Thyroid gland (tissue), 4 donors: ENCODE results near the gene C22orf31. TPM values are rescaled to one million over a fixed set of nuclear protein-coding genes. Genes with fewer than 3 reads are reported as not detected.
"Not testable (repeated sequence)": the region's sequence is repeated elsewhere in the genome, so short reads cannot be mapped to it uniquely, and the experiment has no call there.

Experiments
- DNase-seq, 2 donors: peaks; one replicate each; pipeline ENCODE4 v3.0.0-alpha.2; 2019
- H3K27ac ChIP-seq, 3 donors: fragments of 200-600 bp; sonication (generic); 1 replicate in 2 of 3; 2 replicates in 1 of 3; pipeline ENCODE4 v1.5.1; 2016 to 2019; ENCODE audit warnings: mild to moderate bottlenecking in 1 of 3, moderate library complexity in 1 of 3
- H3K27me3 ChIP-seq: fragments of 200-600 bp; sonication (generic); one replicate; pipeline ENCODE4 v1.5.1; 2019
- H3K36me3 ChIP-seq, 2 donors: fragments of 200-600 bp; sonication (generic); one replicate each; pipeline ENCODE4 v1.5.1; 2016 to 2019
- H3K4me1 ChIP-seq, 2 donors: fragments of 200-600 bp; sonication (generic); one replicate each; pipeline ENCODE4 v1.5.1; 2017 to 2019
- H3K4me3 ChIP-seq, 3 donors: fragments of 200-600 bp; sonication (generic); replicated peaks in 1 of 3; 1 replicate in 2 of 3; 2 replicates in 1 of 3; pipeline ENCODE4 v1.5.1; 2016; ENCODE audit warnings: mild to moderate bottlenecking in 1 of 3
- H3K9me3 ChIP-seq: fragments of 200-600 bp; sonication (generic); one replicate; pipeline ENCODE4 v1.5.1; 2017
- CTCF ChIP-seq, 6 experiments: fragments of 200-600 bp in 3 of 6; fragments of 450-650 bp in 3 of 6; sonication (generic) in 3 of 6; IDR thresholded peaks; one replicate each; pipeline ENCODE4 v1.5.1; 2016 to 2019; ENCODE audit warnings: antibody characterized with exemption in 6 of 6, mild to moderate bottlenecking in 2 of 6, inconsistent platforms in 1 of 6, moderate library complexity in 1 of 6
- POLR2A ChIP-seq, 2 donors: fragments of 450-650 bp; IDR thresholded peaks; one replicate each; pipeline ENCODE4 v1.6.1; 2017; ENCODE audit warnings: antibody characterized with exemption in 2 of 2, mild to moderate bottlenecking in 2 of 2, moderate library complexity in 1 of 2
- WGBS, 2 donors: methylation state at CpG; one replicate each; pipeline ENCODE4 v1.1.5; 2017; 5-methylcytosine and 5-hydroxymethylcytosine counted together
- intact Hi-C: fragments of 100-400 bp; cut with DNase I; formaldehyde crosslinking; loops from one replicate; pipeline ENCODE4 v1.15.1; 2023
- total RNA-seq, 4 donors: library from RNA; depleted of rRNA; stranded (reverse); fragments of >200 nt; gene quantifications; one replicate each; pipeline ENCODE4 v1.2.3, GENCODE V29; 2016

C22orf31 gene
- total RNA-seq, 4 donors from 2014 or later, result not detected

- DNase-seq, result no peak
- H3K36me3 ChIP-seq, result no peaks in the 10 kb centered on the region
- no peak overlapping the region for H3K27ac ChIP-seq
- no peaks in the 10 kb centered on the region for H3K9me3 ChIP-seq
- H3K4me3 ChIP-seq, result no peak overlapping the region
- intact Hi-C loops, result no loop called here
- peaks cover 23 to 25% of the 10 kb centered on the region in 2 donors for H3K4me1 ChIP-seq
- TF ChIP-seq POLR2A (IDR thresholded peaks at IDR 0.05) (no peak), CTCF (IDR thresholded peaks at IDR 0.05) (no peak)
- H3K27me3 ChIP-seq, result no peaks in the 10 kb centered on the region
- 75 to 90% methylated on average over 3 of the region's 3 CpGs for WGBS, 2 donors
Measured at GRCh38 chr22:29089507-29089906, 27.9 kb upstream of the C22orf31 start.

- Histone ChIP-seq H3K4me3 (no peak overlapping the region), H3K36me3 (no peaks in the 10 kb centered on the region), H3K27ac (no peak overlapping the region), H3K4me1 (peaks cover 22 to 23% of the 10 kb centered on the region in 2 donors), H3K9me3 (no peaks in the 10 kb centered on the region), H3K27me3 (no peaks in the 10 kb centered on the region)
- 98 to 100% methylated on average over 3 of the region's 3 CpGs for WGBS, 2 donors
- DNase-seq, result no peak
- no peak for TF ChIP-seq POLR2A (IDR thresholded peaks at IDR 0.05)
- no peak for TF ChIP-seq CTCF (IDR thresholded peaks at IDR 0.05)
- intact Hi-C loops, result no loop called here
Measured at GRCh38 chr22:29088809-29089208, 27.2 kb upstream of the C22orf31 start.

- Histone ChIP-seq H3K9me3 (no peaks in the 10 kb centered on the region), H3K4me1 (peaks cover 18 to 22% of the 10 kb centered on the region in 2 donors), H3K27me3 (no peaks in the 10 kb centered on the region), H3K4me3 (no peak overlapping the region), H3K27ac (no peak overlapping the region), H3K36me3 (no peaks in the 10 kb centered on the region)
- intact Hi-C loops, result no loop called here
- 94% methylated on average over 2 of the region's 2 CpGs for WGBS, 2 donors
- TF ChIP-seq CTCF (IDR thresholded peaks at IDR 0.05) (no peak), POLR2A (IDR thresholded peaks at IDR 0.05) (no peak)
- no peak for DNase-seq
Measured at GRCh38 chr22:29087012-29087411, 25.4 kb upstream of the C22orf31 start.

- DNase-seq, result no peak
- Histone ChIP-seq H3K9me3 (no peaks in the 10 kb centered on the region), H3K36me3 (no peaks in the 10 kb centered on the region), H3K27me3 (no peaks in the 10 kb centered on the region), H3K4me1 (peaks cover 42 to 48% of the 10 kb centered on the region in 2 donors), H3K4me3 (no peak overlapping the region), H3K27ac (peak overlapping the region in 2 of 3 donors; percentile 29 to 83)
- intact Hi-C loops, result no loop called here
- no peak for TF ChIP-seq CTCF (IDR thresholded peaks at IDR 0.05)
- TF ChIP-seq POLR2A (IDR thresholded peaks at IDR 0.05), result no peak
- 74 to 79% methylated on average over 5 of the region's 5 CpGs for WGBS, 2 donors
Measured at GRCh38 chr22:29083933-29084591, 22.4 kb upstream of the C22orf31 start.

- intact Hi-C loops, H3K9me3 ChIP-seq, H3K27me3 ChIP-seq, H3K4me3 ChIP-seq, H3K36me3 ChIP-seq: not testable (repeated sequence)
- DNase-seq, result peak; percentile 41 to 47
- H3K27ac ChIP-seq, result peak overlapping the region; percentile 1 to 83 (median 29)
- H3K4me1 ChIP-seq, result peaks cover 47 to 50% of the 10 kb centered on the region in 2 donors
- 95 to 97% methylated on average over 7 of the region's 7 CpGs for WGBS, 2 donors
Measured at GRCh38 chr22:29083576-29083932, 21.9 kb upstream of the C22orf31 start.
